CD14-positive monocyte (primary cell): ENCODE measurements around the gene SLC6A11. TPM values are rescaled to one million over a fixed set of nuclear protein-coding genes. Genes with fewer than 3 reads are reported as not detected.

Experiments used
- DNase-seq, 3 donors: peaks; one replicate each; pipeline ENCODE4 v3.0.0-alpha.2; 2011 to 2022
- H2AFZ ChIP-seq: 2 replicates; pipeline ENCODE4 v1.6.0; 2012; ENCODE audit warnings: mild to moderate bottlenecking, low read depth, low read length, inconsistent platforms; ENCODE audit not compliant: insufficient read depth, poor library complexity, severe bottlenecking
- H3K27ac ChIP-seq, 2 donors: 1 replicate in 1 of 2; 2 replicates in 1 of 2; pipeline ENCODE4 v1.5.1; 2012 to 2013; ENCODE audit warnings: low read length in 2 of 2, control low read depth in 1 of 2, inconsistent platforms in 1 of 2, low read depth in 1 of 2, mild to moderate bottlenecking in 1 of 2
- H3K27me3 ChIP-seq, 2 donors: one replicate each; pipeline versions ENCODE4 v1.6.0 to v1.6.1; 2011 to 2013; ENCODE audit warnings: low read length in 2 of 2; ENCODE audit not compliant: control insufficient read depth in 2 of 2, insufficient read depth in 2 of 2
- H3K36me3 ChIP-seq, 2 donors: replicated peaks in 1 of 2; 1 replicate in 1 of 2; 2 replicates in 1 of 2; pipeline versions ENCODE4 v1.5.1 to v1.6.1; 2012 to 2013; ENCODE audit warnings: low read length in 2 of 2, control low read depth in 1 of 2, inconsistent platforms in 1 of 2, mild to moderate bottlenecking in 1 of 2; ENCODE audit not compliant: insufficient read depth in 2 of 2, control insufficient read depth in 1 of 2
- H3K4me1 ChIP-seq, 2 donors: 1 replicate in 1 of 2; 2 replicates in 1 of 2; pipeline versions ENCODE4 v1.5.1 to v1.6.1; 2012 to 2013; ENCODE audit warnings: low read length in 2 of 2, control low read depth in 1 of 2, inconsistent platforms in 1 of 2, mild to moderate bottlenecking in 1 of 2, moderate library complexity in 1 of 2; ENCODE audit not compliant: insufficient read depth in 2 of 2, control insufficient read depth in 1 of 2
- H3K4me2 ChIP-seq: replicated peaks from 2 replicates; pipeline ENCODE3; 2012; ENCODE audit warnings: low read length, moderate library complexity, mild to moderate bottlenecking; ENCODE audit not compliant: poor library complexity, severe bottlenecking; ENCODE audit errors: extremely low read depth
- H3K4me3 ChIP-seq, 3 experiments: fragments of 200-600 bp in 1 of 3; sonication (generic) in 1 of 3; replicated peaks in 1 of 3; 1 replicate in 2 of 3; 2 replicates in 1 of 3; pipeline ENCODE4 v1.5.1; 2011 to 2013; ENCODE audit warnings: low read length in 3 of 3, mild to moderate bottlenecking in 3 of 3, control low read depth in 2 of 3, low read depth in 2 of 3, inconsistent platforms in 1 of 3, moderate library complexity in 1 of 3
- H3K79me2 ChIP-seq: 2 replicates; pipeline ENCODE4 v1.6.0; 2012; ENCODE audit warnings: mild to moderate bottlenecking, control low read depth, inconsistent platforms, low read length, moderate library complexity; ENCODE audit not compliant: insufficient read depth
- H3K9ac ChIP-seq: 2 replicates; pipeline ENCODE4 v1.6.0; 2017; ENCODE audit warnings: low read length, mild to moderate bottlenecking; ENCODE audit not compliant: insufficient read depth, poor library complexity, severe bottlenecking
- H3K9me3 ChIP-seq, 2 donors: replicated peaks in 1 of 2; 1 replicate in 1 of 2; 2 replicates in 1 of 2; pipeline versions ENCODE4 v1.5.1 to v1.6.1; 2012 to 2013; ENCODE audit warnings: low read length in 2 of 2, control low read depth in 1 of 2; ENCODE audit not compliant: control insufficient read depth in 1 of 2, insufficient read depth in 1 of 2
- H4K20me1 ChIP-seq: 2 replicates; pipeline ENCODE4 v1.6.0; 2012; ENCODE audit warnings: mild to moderate bottlenecking, low read length, control low read depth, moderate library complexity; ENCODE audit not compliant: insufficient read depth
- H3K27ac Mint-ChIP-seq, 7 donors: one replicate each; pipeline ENCODE4 v1.8.0; 2020; ENCODE audit warnings: mild to moderate bottlenecking in 7 of 7, mixed read lengths in 7 of 7, moderate library complexity in 6 of 7, inconsistent platforms in 2 of 7
- H3K27me3 Mint-ChIP-seq, 3 donors: one replicate each; pipeline ENCODE4 v1.8.0; 2021 to 2022; ENCODE audit warnings: low read depth in 3 of 3, mild to moderate bottlenecking in 3 of 3, mixed read lengths in 3 of 3, moderate library complexity in 3 of 3, inconsistent platforms in 1 of 3
- H3K36me3 Mint-ChIP-seq, 2 donors: one replicate each; pipeline ENCODE4 v1.8.0; 2020; ENCODE audit warnings: mixed read lengths in 2 of 2, inconsistent platforms in 1 of 2, mild to moderate bottlenecking in 1 of 2
- H3K4me1 Mint-ChIP-seq: one replicate; pipeline ENCODE4 v1.8.0; 2020; ENCODE audit warnings: mild to moderate bottlenecking, mixed read lengths
- H3K4me3 Mint-ChIP-seq, 2 donors: one replicate each; pipeline ENCODE4 v1.8.0; 2020; ENCODE audit warnings: mild to moderate bottlenecking in 2 of 2, mixed read lengths in 2 of 2, moderate library complexity in 1 of 2
- H3K9me3 Mint-ChIP-seq, 7 donors: one replicate each; pipeline ENCODE4 v1.8.0; 2020 to 2022; ENCODE audit warnings: mixed read lengths in 7 of 7, mild to moderate bottlenecking in 6 of 7, moderate library complexity in 6 of 7, inconsistent platforms in 2 of 7
- WGBS: methylation state at CpG from one replicate; pipeline ENCODE4 v1.1.5; 2013; ENCODE audit warnings: missing lambda C conversion rate; ENCODE audit not compliant: insufficient coverage; 5-methylcytosine and 5-hydroxymethylcytosine counted together
- intact Hi-C, 2 donors: fragments of 100-400 bp; cut with micrococcal nuclease; formaldehyde crosslinking; loops; one replicate each; pipeline versions ENCODE4 v1.15.0 to v1.15.1; 2023
- polyA plus RNA-seq, 3 donors: library from polyadenylated mRNA; depleted of rRNA in 1 of 3; unstranded in 2 of 3; stranded (reverse) in 1 of 3; fragments of 300-500 nt in 2 of 3; fragments of >200 nt in 1 of 3; fragmentation: Illumina TruSeq in 2 of 3; gene quantifications; 1 replicate in 2 of 3; 2 replicates in 1 of 3; pipeline ENCODE4 v1.2.3, GENCODE V29; 2012 to 2021
- TF ChIP-seq, protein P1 (sequence below): fragments of 200-600 bp; IDR thresholded peaks from one replicate; pipeline ENCODE4 v1.8.0; 2022; ENCODE audit warnings: antibody characterized with exemption, mild to moderate bottlenecking

SLC6A11 gene
- polyA plus RNA-seq, 3 donors = not detected

DNA sequence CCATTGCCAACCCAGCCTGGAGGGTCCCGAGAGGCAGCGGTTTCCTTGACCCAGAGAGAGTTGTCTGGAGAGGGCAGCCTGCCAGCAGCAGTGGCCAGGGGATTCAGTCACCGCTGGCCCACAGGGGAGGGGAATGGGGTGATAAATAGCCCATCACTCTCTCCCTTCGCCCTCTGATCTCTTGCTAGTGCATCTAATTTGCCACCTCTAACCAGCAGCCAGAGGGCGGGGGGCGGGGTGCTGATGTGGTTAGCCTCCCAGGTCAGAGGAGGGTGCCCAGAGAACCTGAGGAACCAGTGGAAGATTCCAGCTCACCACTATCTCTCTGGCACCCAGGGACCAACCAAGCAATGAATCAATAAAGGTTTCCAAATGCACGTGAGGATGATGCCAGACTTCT lies 35.1 kb upstream of the SLC6A11 start:
- H3K79me2 ChIP-seq = no peaks in the 10 kb centered on the region
- Mint-ChIP-seq H3K27ac (no peak overlapping the region), H3K36me3 (no peaks in the 10 kb centered on the region), H3K4me3 (no peak overlapping the region), H3K4me1 (peaks cover 14% of the 10 kb centered on the region), H3K27me3 (peaks cover 0 to 7% (median 6%) of the 10 kb centered on the region in 3 donors), H3K9me3 (peaks cover 0 to 2% (median 0%) of the 10 kb centered on the region in 7 donors)
- intact Hi-C loops = no loop called here
- H2AFZ ChIP-seq = no peak overlapping the region
- H3K4me2 ChIP-seq = no peak overlapping the region
- H3K9ac ChIP-seq = no peak overlapping the region
- no peak overlapping the region for H3K4me3 ChIP-seq
- no peak for DNase-seq
- H3K4me1 ChIP-seq = peaks cover 9 to 11% of the 10 kb centered on the region in 2 donors
- no peak overlapping the region for H3K27ac ChIP-seq
- 91% methylated on average over 5 of the region's 7 CpGs for WGBS
- no peaks in the 10 kb centered on the region for H3K36me3 ChIP-seq
- H4K20me1 ChIP-seq = no peaks in the 10 kb centered on the region
- no peaks in the 10 kb centered on the region for H3K9me3 ChIP-seq
- TF ChIP-seq, protein P1, sequence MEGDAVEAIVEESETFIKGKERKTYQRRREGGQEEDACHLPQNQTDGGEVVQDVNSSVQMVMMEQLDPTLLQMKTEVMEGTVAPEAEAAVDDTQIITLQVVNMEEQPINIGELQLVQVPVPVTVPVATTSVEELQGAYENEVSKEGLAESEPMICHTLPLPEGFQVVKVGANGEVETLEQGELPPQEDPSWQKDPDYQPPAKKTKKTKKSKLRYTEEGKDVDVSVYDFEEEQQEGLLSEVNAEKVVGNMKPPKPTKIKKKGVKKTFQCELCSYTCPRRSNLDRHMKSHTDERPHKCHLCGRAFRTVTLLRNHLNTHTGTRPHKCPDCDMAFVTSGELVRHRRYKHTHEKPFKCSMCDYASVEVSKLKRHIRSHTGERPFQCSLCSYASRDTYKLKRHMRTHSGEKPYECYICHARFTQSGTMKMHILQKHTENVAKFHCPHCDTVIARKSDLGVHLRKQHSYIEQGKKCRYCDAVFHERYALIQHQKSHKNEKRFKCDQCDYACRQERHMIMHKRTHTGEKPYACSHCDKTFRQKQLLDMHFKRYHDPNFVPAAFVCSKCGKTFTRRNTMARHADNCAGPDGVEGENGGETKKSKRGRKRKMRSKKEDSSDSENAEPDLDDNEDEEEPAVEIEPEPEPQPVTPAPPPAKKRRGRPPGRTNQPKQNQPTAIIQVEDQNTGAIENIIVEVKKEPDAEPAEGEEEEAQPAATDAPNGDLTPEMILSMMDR = no peak
- no peaks in the 10 kb centered on the region for H3K27me3 ChIP-seq

DNA sequence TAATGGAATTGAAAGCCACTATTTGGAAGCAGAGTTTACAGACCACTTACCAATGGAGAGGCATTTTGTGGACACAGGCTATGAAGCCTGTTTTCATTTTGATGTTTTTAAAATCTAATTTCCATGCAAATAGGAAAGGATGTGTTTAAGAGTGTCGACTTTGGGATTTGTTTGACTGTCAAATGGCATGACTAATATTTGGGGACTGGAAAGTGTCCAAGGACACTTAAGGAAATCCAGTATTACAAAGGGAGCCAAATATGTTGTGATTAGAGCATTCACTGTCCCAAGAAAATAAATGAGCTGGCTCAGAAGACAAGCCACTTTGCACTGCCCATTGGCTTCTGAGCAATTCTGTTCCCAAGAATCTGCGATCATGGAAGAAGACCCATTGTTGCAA lies 34.0 kb upstream of the SLC6A11 start:
- 83% methylated on average over 1 of the region's 2 CpGs for WGBS
- H3K4me3 Mint-ChIP-seq = no peak overlapping the region
- Histone ChIP-seq H3K9me3 (no peaks in the 10 kb centered on the region), H3K4me2 (no peak overlapping the region), H2AFZ (no peak overlapping the region), H4K20me1 (no peaks in the 10 kb centered on the region), H3K9ac (no peak overlapping the region), H3K27me3 (peaks cover 0 to under 1% of the 10 kb centered on the region in 2 donors), H3K4me3 (no peak overlapping the region), H3K4me1 (peaks cover 9 to 11% of the 10 kb centered on the region in 2 donors), H3K79me2 (no peaks in the 10 kb centered on the region), H3K27ac (no peak overlapping the region), H3K36me3 (no peaks in the 10 kb centered on the region)
- intact Hi-C loops = no loop called here
- peaks cover 0 to 2% (median 0%) of the 10 kb centered on the region in 7 donors for H3K9me3 Mint-ChIP-seq
- peaks cover 0 to 7% (median 3%) of the 10 kb centered on the region in 3 donors for H3K27me3 Mint-ChIP-seq
- no peak for DNase-seq
- no peaks in the 10 kb centered on the region for H3K36me3 Mint-ChIP-seq
- no peak overlapping the region for H3K27ac Mint-ChIP-seq
- TF ChIP-seq, protein P1 = no peak
- H3K4me1 Mint-ChIP-seq = peaks cover 14% of the 10 kb centered on the region
